GM12864 (cell line): ENCODE data around the gene SMIM12.

Experiments
- DNase-seq: peaks from one replicate; pipeline ENCODE4 v3.0.0-alpha.2; 2011; ENCODE audit warnings: low read depth
- H3K4me3 ChIP-seq: 2 replicates; pipeline ENCODE4 v1.5.1; 2011; ENCODE audit warnings: mild to moderate bottlenecking, low read depth, low read length, control low read depth
- CTCF ChIP-seq: IDR thresholded peaks from 2 replicates; pipeline ENCODE4 v1.5.1; 2011; ENCODE audit warnings: low read depth, mild to moderate bottlenecking, moderate library complexity, low read length, control low read depth, inconsistent platforms; ENCODE audit errors: missing control alignments

The SMIM12 gene

GRCh38 chr1:34839526-34840305 is 19.8 kb downstream of the SMIM12 start:
- DNase-seq, result no peak
- no peak overlapping the region for H3K4me3 ChIP-seq
- no peak for TF ChIP-seq CTCF

GRCh38 chr1:34833711-34834110 is 25.8 kb downstream of the SMIM12 start:
- DNase-seq, result no peak
- no peak for TF ChIP-seq CTCF
- H3K4me3 ChIP-seq, result no peak overlapping the region

- no peak for DNase-seq
- H3K4me3 ChIP-seq, result no peak overlapping the region
- no peak for TF ChIP-seq CTCF
These were observed 27.8 kb downstream of the SMIM12 start for GRCh38 chr1:34831721-34832246.

- H3K4me3 ChIP-seq, result no peak overlapping the region
- TF ChIP-seq CTCF, result no peak
- DNase-seq, result no peak
These were observed 30.3 kb downstream of the SMIM12 start for GRCh38 chr1:34829250-34829649.

GRCh38 chr1:34828611-34829010 is 30.9 kb downstream of the SMIM12 start:
- no peak for DNase-seq

GRCh38 chr1:34827341-34827941 is 32.1 kb downstream of the SMIM12 start:
- TF ChIP-seq CTCF, result no peak
- no peak overlapping the region for H3K4me3 ChIP-seq
- DNase-seq, result no peak

More at GRCh38 chr1:34828611-34829010, 30.9 kb downstream of the SMIM12 start:
- no peak for TF ChIP-seq CTCF
- H3K4me3 ChIP-seq, result no peak overlapping the region
